Measurements from ENCODE around the gene NXNL1. TPM values are rescaled to one million over a fixed set of nuclear protein-coding genes. Genes with fewer than 3 reads are reported as not detected.
A peak's percentile ranks its signal among the peaks of the same experiment; 100 is the strongest.

NXNL1 gene
- total and polyA plus RNA-seq, 9 of the 15 experiments (the other 6 are each of a cell fraction or from before 2014, with no cell fraction given): not detected

GRCh38 chr19:17406046-17406886, 54.5 kb downstream of the NXNL1 start (continued):
- 0 out of 2 replicates have a peak, but pooled peaks have one; percentile 27 for TF ChIP-seq MYC (IDR thresholded peaks at IDR 0.05; ENCODE audit: low read depth, low read length)
- no peak for TF ChIP-seq MYC (CRISPR knock-in tag; IDR thresholded peaks at IDR 0.05; ENCODE audit: borderline replicate concordance, low read depth)
- no peak for TF ChIP-seq ZNF445 (CRISPR knock-in tag; IDR thresholded peaks at IDR 0.05; ENCODE audit: low read depth)
- no peak for TF ChIP-seq CREB5 (CRISPR knock-in tag; IDR thresholded peaks at IDR 0.05)
- 0 out of 2 replicates have a peak, but pooled peaks have one; percentile 37 for TF ChIP-seq FOXK1 (CRISPR knock-in tag; IDR thresholded peaks at IDR 0.05; ENCODE audit: borderline replicate concordance)
- no peak for TF ChIP-seq PRMT5 (CRISPR knock-in tag; IDR thresholded peaks at IDR 0.05)
- TF ChIP-seq ETV1 (tag; conservative IDR thresholded peaks at IDR 0.05; ENCODE audit: low read depth): peak; percentile 35; the same call in 1 of the 2 replicates
- TF ChIP-seq CBFB (CRISPR knock-in tag; IDR thresholded peaks at IDR 0.05): no peak
- TF ChIP-seq RBBP5 (IDR thresholded peaks at IDR 0.05; ENCODE audit: borderline replicate concordance, insufficient read depth, low read length, poor library complexity, severe bottlenecking): peak; percentile 34
- no peak for TF ChIP-seq JUND (IDR thresholded peaks at IDR 0.05; ENCODE audit: borderline replicate concordance, low read depth, low read length)
- TF ChIP-seq JUND (tag; IDR thresholded peaks at IDR 0.05; ENCODE audit: borderline replicate concordance, low read depth, low read length): no peak
- peak in 1 of 2 experiments; percentile 29 for TF ChIP-seq E2F6 (IDR thresholded peaks at IDR 0.05; ENCODE audit: borderline replicate concordance in 1 of 2, extremely low read depth in 1 of 2, insufficient read depth in 1 of 2, insufficient read length in 1 of 2, low read depth in 1 of 2, low read length in 1 of 2, poor library complexity in 1 of 2, severe bottlenecking in 1 of 2)
- TF ChIP-seq ZNF395 (CRISPR knock-in tag; IDR thresholded peaks at IDR 0.05): peak; percentile 58; the same call in 1 of the 2 replicates
